ENCODE results near the gene PPM1A.

Gene PPM1A

DNA sequence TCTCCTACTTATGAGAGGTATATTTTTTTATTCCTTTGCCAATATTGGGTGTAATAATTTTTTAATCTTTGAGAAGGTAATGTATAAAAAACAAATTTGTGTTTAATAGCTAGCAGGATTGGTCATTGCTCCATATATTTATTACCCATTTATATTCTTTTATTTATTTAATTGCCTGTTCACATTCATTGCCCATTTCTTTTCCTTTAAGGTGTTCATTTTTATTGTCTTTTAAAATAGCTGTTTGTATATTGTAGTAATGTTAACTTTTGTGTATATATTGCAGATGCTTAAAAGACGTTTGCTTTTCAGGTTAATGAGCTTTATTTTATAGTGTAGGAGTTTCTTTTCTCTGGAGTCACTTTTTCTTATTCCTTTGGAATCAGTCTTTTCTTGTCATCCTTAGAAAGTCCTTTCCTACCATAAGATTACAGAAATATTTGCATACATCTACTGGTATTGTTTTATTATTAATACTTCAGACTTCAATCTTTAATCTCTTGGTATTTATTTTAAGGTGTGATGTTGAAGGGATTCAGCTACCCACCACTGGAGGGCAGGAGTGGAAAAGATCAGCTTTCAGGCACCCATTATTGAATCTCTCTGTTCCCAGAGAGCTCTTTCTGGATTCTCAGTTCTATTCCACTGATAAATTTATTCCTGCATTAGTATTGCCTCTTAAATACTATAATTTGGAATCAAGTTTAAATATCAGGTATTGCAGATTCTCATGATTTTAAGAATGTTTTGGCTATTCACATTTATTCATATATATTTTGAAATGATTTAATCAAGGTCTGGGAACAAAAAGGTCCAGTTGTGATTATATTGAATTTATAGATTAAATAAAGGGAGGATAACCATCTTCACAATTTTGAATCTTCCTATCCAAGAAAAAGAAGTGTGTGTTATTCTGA lies 17.3 kb downstream of the PPM1A start:
- no peaks in the 10 kb centered on the region for H3K36me3 ChIP-seq (ENCODE audit: insufficient read depth, low read length)
- no peaks in the 10 kb centered on the region for H3K9me3 ChIP-seq (ENCODE audit: control insufficient read depth, insufficient read depth, low read length)
- H3K9ac ChIP-seq (ENCODE audit: low read depth, low read length): no peak overlapping the region
- H3K4me1 ChIP-seq (ENCODE audit: insufficient read depth, low read length): no peaks in the 10 kb centered on the region

- H3K36me3 ChIP-seq (ENCODE audit: insufficient read depth, low read length): no peaks in the 10 kb centered on the region
- H3K9ac ChIP-seq (ENCODE audit: low read depth, low read length): no peak overlapping the region
- H3K9me3 ChIP-seq (ENCODE audit: control insufficient read depth, insufficient read depth, low read length): no peaks in the 10 kb centered on the region
- H3K4me1 ChIP-seq (ENCODE audit: insufficient read depth, low read length): peaks cover 20% of the 10 kb centered on the region
Observed at GRCh38 chr14:60272177-60272576, 23.2 kb downstream of the PPM1A start.

DNA sequence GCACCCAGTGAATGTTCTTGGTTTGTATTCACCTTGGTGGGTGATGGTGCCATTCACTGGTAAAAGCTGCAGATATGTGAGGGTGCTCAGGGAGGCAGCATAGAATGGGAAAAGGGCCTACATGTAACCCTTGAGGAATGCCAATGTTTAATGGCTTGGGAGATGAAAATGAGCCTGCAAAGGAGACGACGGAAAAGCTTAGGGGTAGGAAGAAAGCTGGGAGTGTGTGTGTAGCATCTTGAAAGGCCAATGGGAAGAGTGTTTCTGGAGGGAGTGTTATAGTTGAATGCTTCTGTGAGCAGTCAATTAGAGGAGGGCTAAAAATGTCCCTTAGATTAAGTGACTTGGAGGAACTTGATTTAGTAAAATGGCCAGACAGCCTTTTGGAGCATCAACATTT lies 24.9 kb downstream of the PPM1A start:
- Histone ChIP-seq H3K9me3 (ENCODE audit: control insufficient read depth, insufficient read depth, low read length) (no peaks in the 10 kb centered on the region), H3K36me3 (ENCODE audit: insufficient read depth, low read length) (no peaks in the 10 kb centered on the region), H3K9ac (ENCODE audit: low read depth, low read length) (no peak overlapping the region), H3K4me1 (ENCODE audit: insufficient read depth, low read length) (peaks cover 34% of the 10 kb centered on the region)

DNA sequence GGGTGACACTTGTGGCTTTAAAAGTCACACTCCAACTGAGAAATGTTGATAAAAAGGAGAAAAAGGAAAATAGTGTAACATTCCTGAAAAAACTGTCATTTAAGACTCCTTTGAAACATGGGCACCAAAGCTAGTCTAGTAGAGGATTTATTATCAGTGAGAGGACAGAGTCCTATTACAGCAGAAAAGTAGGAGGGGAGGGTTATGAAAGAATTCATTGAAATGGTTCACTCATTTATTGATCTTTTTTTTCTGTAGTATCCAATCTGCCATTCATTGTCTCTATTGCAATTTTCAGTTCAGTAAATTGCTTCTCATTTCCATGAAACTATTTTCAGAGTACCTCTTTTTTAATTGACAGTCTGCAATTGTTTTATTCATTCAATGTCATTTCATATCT lies 25.4 kb downstream of the PPM1A start:
- H3K4me1 ChIP-seq (ENCODE audit: insufficient read depth, low read length): peaks cover 34% of the 10 kb centered on the region
- H3K9ac ChIP-seq (ENCODE audit: low read depth, low read length): no peak overlapping the region
- no peaks in the 10 kb centered on the region for H3K9me3 ChIP-seq (ENCODE audit: control insufficient read depth, insufficient read depth, low read length)
- H3K36me3 ChIP-seq (ENCODE audit: insufficient read depth, low read length): no peaks in the 10 kb centered on the region

- Histone ChIP-seq H3K4me1 (ENCODE audit: insufficient read depth, low read length) (peaks cover 34% of the 10 kb centered on the region), H3K9me3 (ENCODE audit: control insufficient read depth, insufficient read depth, low read length) (no peaks in the 10 kb centered on the region), H3K36me3 (ENCODE audit: insufficient read depth, low read length) (no peaks in the 10 kb centered on the region), H3K9ac (ENCODE audit: low read depth, low read length) (no peak overlapping the region)
Observed at GRCh38 chr14:60275932-60276331, 26.9 kb downstream of the PPM1A start.

DNA sequence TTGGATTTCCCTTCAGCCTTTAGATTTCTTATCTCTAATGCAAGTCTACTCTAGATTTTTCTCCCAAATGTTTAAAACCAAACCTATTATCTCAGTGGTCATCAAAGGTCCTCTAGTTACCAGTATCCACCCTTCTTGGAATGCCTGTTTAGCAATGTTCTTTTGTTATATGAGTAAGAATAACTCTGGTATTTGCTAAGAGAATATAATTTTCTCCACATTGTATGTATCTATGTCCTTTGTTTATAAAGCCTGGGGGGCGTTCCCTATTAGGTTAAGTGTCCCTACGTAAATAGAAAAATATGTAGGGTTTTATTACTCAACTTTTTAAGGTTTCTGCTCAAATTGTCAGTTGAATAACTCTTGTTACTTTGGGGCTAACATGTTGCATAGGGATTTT lies 27.3 kb downstream of the PPM1A start:
- Histone ChIP-seq H3K9ac (ENCODE audit: low read depth, low read length) (no peak overlapping the region), H3K4me1 (ENCODE audit: insufficient read depth, low read length) (peaks cover 34% of the 10 kb centered on the region)

GRCh38 chr14:60277605-60278190 lies 28.7 kb downstream of the PPM1A start:
- peaks cover 34% of the 10 kb centered on the region for H3K4me1 ChIP-seq (ENCODE audit: insufficient read depth, low read length)
- H3K9me3 ChIP-seq (ENCODE audit: control insufficient read depth, insufficient read depth, low read length): no peaks in the 10 kb centered on the region

More for the DNA sequence above, 27.3 kb downstream of the PPM1A start:
- no peaks in the 10 kb centered on the region for H3K36me3 ChIP-seq (ENCODE audit: insufficient read depth, low read length)
- H3K9me3 ChIP-seq (ENCODE audit: control insufficient read depth, insufficient read depth, low read length): no peaks in the 10 kb centered on the region

GRCh38 chr14:60278350-60278749 lies 29.3 kb downstream of the PPM1A start:
- Histone ChIP-seq H3K9ac (ENCODE audit: low read depth, low read length) (no peak overlapping the region), H3K9me3 (ENCODE audit: control insufficient read depth, insufficient read depth, low read length) (no peaks in the 10 kb centered on the region), H3K4me1 (ENCODE audit: insufficient read depth, low read length) (peaks cover 34% of the 10 kb centered on the region), H3K36me3 (ENCODE audit: insufficient read depth, low read length) (no peaks in the 10 kb centered on the region)

More at GRCh38 chr14:60277605-60278190, 28.7 kb downstream of the PPM1A start:
- Histone ChIP-seq H3K9ac (ENCODE audit: low read depth, low read length) (no peak overlapping the region), H3K36me3 (ENCODE audit: insufficient read depth, low read length) (no peaks in the 10 kb centered on the region)

DNA sequence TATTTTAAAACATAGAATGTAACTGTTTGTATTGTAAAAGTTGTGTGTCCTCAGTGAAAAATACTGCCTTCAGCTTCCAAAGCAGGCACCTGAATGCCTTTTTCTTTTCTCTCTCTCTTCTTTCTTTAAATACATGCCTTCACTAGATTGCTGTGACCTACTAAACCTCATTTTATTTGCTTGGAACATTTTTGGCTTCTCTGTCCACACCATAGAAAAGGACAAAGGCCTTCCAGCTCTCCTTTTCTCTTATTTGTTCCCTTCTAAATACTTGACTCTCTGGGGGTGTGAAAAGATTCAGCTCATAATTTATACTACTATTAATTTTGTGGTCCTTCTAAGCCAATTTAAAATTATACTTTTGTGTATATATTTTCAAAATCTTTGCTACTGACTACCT lies 38.4 kb downstream of the PPM1A start:
- Histone ChIP-seq H3K9ac (ENCODE audit: low read depth, low read length) (no peak overlapping the region), H3K4me1 (ENCODE audit: insufficient read depth, low read length) (no peaks in the 10 kb centered on the region; the same call in 1 of the 2 replicates), H3K9me3 (ENCODE audit: control insufficient read depth, insufficient read depth, low read length) (no peaks in the 10 kb centered on the region), H3K36me3 (ENCODE audit: insufficient read depth, low read length) (no peaks in the 10 kb centered on the region)

DNA sequence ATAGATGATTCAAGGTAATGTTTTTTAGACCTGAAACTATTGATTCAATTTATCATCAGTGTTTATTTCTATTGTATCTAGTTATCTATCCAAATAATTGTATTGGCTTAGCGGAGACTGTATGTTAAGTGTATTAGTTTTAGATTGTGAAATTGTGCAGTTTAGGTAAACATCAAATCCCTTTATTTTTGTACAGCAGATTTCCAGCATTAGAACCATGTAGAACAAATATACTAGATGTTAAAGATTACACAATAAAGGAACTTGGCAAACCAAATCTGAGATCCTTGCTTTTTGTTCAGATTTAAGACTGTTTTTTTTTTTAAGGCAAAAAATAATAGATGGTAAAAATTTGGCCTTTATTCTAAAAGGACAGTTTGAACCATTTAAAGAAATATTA lies 39.3 kb downstream of the PPM1A start:
- Histone ChIP-seq H3K9ac (ENCODE audit: low read depth, low read length) (no peak overlapping the region), H3K9me3 (ENCODE audit: control insufficient read depth, insufficient read depth, low read length) (no peaks in the 10 kb centered on the region), H3K4me1 (ENCODE audit: insufficient read depth, low read length) (no peaks in the 10 kb centered on the region; the same call in 1 of the 2 replicates), H3K36me3 (ENCODE audit: insufficient read depth, low read length) (peaks cover 3% of the 10 kb centered on the region; the same call in 1 of the 2 replicates)

DNA sequence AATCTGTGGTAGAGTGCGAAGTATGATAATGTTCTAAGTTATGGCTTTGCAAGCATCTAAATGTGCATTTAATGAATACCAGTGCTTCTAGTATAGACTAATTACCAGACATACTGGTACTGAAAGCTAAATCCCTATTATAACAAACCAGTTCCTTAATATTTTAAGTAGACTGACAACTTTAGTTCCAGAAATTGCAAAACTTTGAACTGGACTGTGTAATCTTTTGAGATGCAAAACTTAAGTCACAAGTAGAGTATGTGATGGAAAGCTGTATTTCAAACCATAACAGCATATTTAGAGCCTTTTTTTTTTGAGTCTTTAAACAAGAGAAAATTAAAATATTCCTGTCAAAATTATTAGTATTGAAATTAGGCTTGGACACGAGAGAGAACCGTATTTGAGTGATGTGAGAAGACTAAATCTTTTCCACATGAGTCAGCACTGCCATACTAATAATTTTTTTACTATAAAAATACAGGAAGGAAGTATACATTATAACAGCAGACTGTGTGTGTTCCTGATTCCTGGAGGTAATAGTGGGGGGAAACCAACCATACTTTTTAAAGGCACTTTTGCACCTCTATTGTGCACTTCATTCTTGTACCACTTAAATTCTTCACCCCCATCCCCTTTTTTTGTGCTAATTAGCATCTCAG lies 45.5 kb downstream of the PPM1A start:
- Histone ChIP-seq H3K4me1 (ENCODE audit: insufficient read depth, low read length) (peaks cover 4% of the 10 kb centered on the region; the same call in 1 of the 2 replicates), H3K9me3 (ENCODE audit: control insufficient read depth, insufficient read depth, low read length) (no peaks in the 10 kb centered on the region), H3K9ac (ENCODE audit: low read depth, low read length) (no peak overlapping the region), H3K36me3 (ENCODE audit: insufficient read depth, low read length) (peaks cover 3% of the 10 kb centered on the region; the same call in 1 of the 2 replicates)

GRCh38 chr14:60300019-60300418 lies 51.0 kb downstream of the PPM1A start:
- H3K36me3 ChIP-seq (ENCODE audit: insufficient read depth, low read length): no peaks in the 10 kb centered on the region
- H3K9me3 ChIP-seq (ENCODE audit: control insufficient read depth, insufficient read depth, low read length): no peaks in the 10 kb centered on the region
- H3K4me1 ChIP-seq (ENCODE audit: insufficient read depth, low read length): peaks cover 19% of the 10 kb centered on the region; the same call in 1 of the 2 replicates
- H3K9ac ChIP-seq (ENCODE audit: low read depth, low read length): no peak overlapping the region

- Histone ChIP-seq H3K4me1 (ENCODE audit: insufficient read depth, low read length) (peaks cover 19% of the 10 kb centered on the region; the same call in 1 of the 2 replicates), H3K9ac (ENCODE audit: low read depth, low read length) (no peak overlapping the region), H3K36me3 (ENCODE audit: insufficient read depth, low read length) (no peaks in the 10 kb centered on the region), H3K9me3 (ENCODE audit: control insufficient read depth, insufficient read depth, low read length) (no peaks in the 10 kb centered on the region)
Observed at GRCh38 chr14:60301685-60302084, 52.7 kb downstream of the PPM1A start.

DNA sequence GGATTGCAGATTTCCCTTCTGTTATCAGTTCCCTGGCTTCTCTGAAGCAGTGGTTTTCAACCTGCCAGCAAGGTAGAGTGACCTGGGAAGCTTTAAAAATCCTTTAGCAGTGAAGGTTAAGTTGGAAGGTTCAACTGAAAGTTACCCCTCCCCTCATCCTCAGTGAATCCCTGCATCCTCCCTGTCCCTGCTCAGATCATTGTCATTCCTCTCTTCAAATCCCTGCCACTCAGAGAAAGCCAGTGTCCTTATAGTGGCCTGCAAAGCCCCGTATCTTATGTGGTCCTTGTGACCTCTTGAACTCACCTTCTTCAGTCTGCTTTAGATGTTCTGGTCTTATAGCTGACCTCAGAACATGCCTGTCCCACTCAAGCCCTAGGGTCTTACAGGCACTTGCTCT lies 53.6 kb downstream of the PPM1A start:
- H3K36me3 ChIP-seq (ENCODE audit: insufficient read depth, low read length): no peaks in the 10 kb centered on the region
- H3K9me3 ChIP-seq (ENCODE audit: control insufficient read depth, insufficient read depth, low read length): no peaks in the 10 kb centered on the region
- H3K9ac ChIP-seq (ENCODE audit: low read depth, low read length): no peak overlapping the region
- peaks cover 19% of the 10 kb centered on the region; the same call in 1 of the 2 replicates for H3K4me1 ChIP-seq (ENCODE audit: insufficient read depth, low read length)

All from ES-I3 (cell line).